B cell (primary cell): ENCODE measurements around the gene KRTAP2-2. TPM values are rescaled to one million over a fixed set of nuclear protein-coding genes. Genes with fewer than 3 reads are reported as not detected.
"Not testable (repeated sequence)": the region's sequence is repeated elsewhere in the genome, so short reads cannot be mapped to it uniquely, and the experiment has no call there.

Source experiments
- ATAC-seq: fragments of 200-7000 bp; cut with Tn5 transposase; one replicate; pipeline ENCODE4 v1.10.0; 2021; ENCODE audit warnings: low read depth, mild to moderate bottlenecking, moderate number of reproducible peaks, moderate library complexity
- CTCF ChIA-PET: fragments of 350-600 bp; sonication (Branson Sonifier 250); formaldehyde crosslinking; loops from one replicate; lab custom pipeline; 2021; ENCODE audit warnings: antibody characterized with exemption, inconsistent platforms; lab: Charles Lee
- POLR2A ChIA-PET: fragments of 350-600 bp; sonication (Branson Sonifier 250); formaldehyde crosslinking; loops from one replicate; lab custom pipeline; 2021; ENCODE audit warnings: antibody characterized with exemption; lab: Charles Lee
- DNase-seq: peaks from one replicate; pipeline ENCODE4 v3.0.0; 2013
- H2AFZ ChIP-seq: 2 replicates; pipeline ENCODE4 v1.6.1; 2012; ENCODE audit warnings: mild to moderate bottlenecking, low read depth, low read length; ENCODE audit not compliant: insufficient read depth, poor library complexity, severe bottlenecking
- H3K27ac ChIP-seq, 2 donors: 1 replicate in 1 of 2; 2 replicates in 1 of 2; pipeline ENCODE4 v1.5.1; 2012 to 2013; ENCODE audit warnings: low read length in 2 of 2, mild to moderate bottlenecking in 2 of 2, moderate library complexity in 1 of 2
- H3K27me3 ChIP-seq, 4 experiments: fragments of 200-600 bp in 1 of 4; sonication (generic) in 1 of 4; replicated peaks in 1 of 4; 1 replicate in 2 of 4; 2 replicates in 2 of 4; pipeline versions ENCODE4 v1.6.1 to v1.7.0; 2013 to 2016; ENCODE audit warnings: low read length in 3 of 4, mild to moderate bottlenecking in 2 of 4, mixed read lengths in 1 of 4, moderate library complexity in 1 of 4; ENCODE audit not compliant: insufficient read depth in 4 of 4, control insufficient read depth in 3 of 4; ENCODE audit errors: control extremely low read depth in 1 of 4
- H3K36me3 ChIP-seq, 2 experiments: replicated peaks in 1 of 2; 1 replicate in 1 of 2; 2 replicates in 1 of 2; pipeline versions ENCODE4 v1.6.1 to v1.7.1; 2013; ENCODE audit warnings: low read length in 1 of 2; ENCODE audit not compliant: insufficient read depth in 2 of 2, control insufficient read depth in 1 of 2; ENCODE audit errors: control extremely low read depth in 1 of 2, extremely low read depth in 1 of 2
- H3K4me1 ChIP-seq, 2 donors: fragments of 200-600 bp in 1 of 2; sonication (generic) in 1 of 2; 1 replicate in 1 of 2; 2 replicates in 1 of 2; pipeline versions ENCODE4 v1.5.1 to v1.6.1; 2013 to 2017; ENCODE audit warnings: low read length in 2 of 2; ENCODE audit not compliant: control insufficient read depth in 2 of 2, insufficient read depth in 2 of 2
- H3K4me2 ChIP-seq: replicated peaks from 2 replicates; pipeline ENCODE3; 2012; ENCODE audit warnings: mild to moderate bottlenecking, low read depth, low read length; ENCODE audit not compliant: poor library complexity, severe bottlenecking
- H3K4me3 ChIP-seq, 5 experiments: fragments of 200-600 bp in 1 of 5; sonication (generic) in 1 of 5; 1 replicate in 3 of 5; 2 replicates in 2 of 5; pipeline versions ENCODE4 v1.5.1 to v1.7.0; 2011 to 2016; ENCODE audit warnings: low read length in 4 of 5, mild to moderate bottlenecking in 4 of 5, low read depth in 2 of 5, control low read depth in 1 of 5, moderate library complexity in 1 of 5; ENCODE audit not compliant: insufficient read depth in 1 of 5; ENCODE audit errors: control extremely low read depth in 1 of 5, extremely low read depth in 1 of 5
- H3K79me2 ChIP-seq: fragments of 200-600 bp; sonication (generic); one replicate; pipeline ENCODE4 v1.6.0; 2016; ENCODE audit warnings: low read length; ENCODE audit not compliant: control insufficient read depth, insufficient read depth
- H3K9ac ChIP-seq: fragments of 200-600 bp; sonication (generic); 2 replicates; pipeline ENCODE4 v1.6.1; 2017; ENCODE audit warnings: mild to moderate bottlenecking, low read length, moderate library complexity
- H3K9me3 ChIP-seq, 3 donors: one replicate each; pipeline versions ENCODE4 v1.6.1 to v1.7.1; 2013; ENCODE audit warnings: low read length in 2 of 3; ENCODE audit not compliant: control insufficient read depth in 2 of 3, insufficient read depth in 1 of 3; ENCODE audit errors: control extremely low read depth in 1 of 3
- H4K20me1 ChIP-seq: 2 replicates; pipeline ENCODE4 v1.6.0; 2012; ENCODE audit warnings: mild to moderate bottlenecking, low read length; ENCODE audit not compliant: insufficient read depth, control insufficient read depth, poor library complexity, severe bottlenecking
- H3K27ac Mint-ChIP-seq: one replicate; pipeline ENCODE4 v1.8.0; 2021; ENCODE audit warnings: mixed read lengths
- H3K27me3 Mint-ChIP-seq: one replicate; pipeline ENCODE4 v1.8.0; 2021; ENCODE audit warnings: mixed read lengths
- H3K4me1 Mint-ChIP-seq: one replicate; pipeline ENCODE4 v1.8.0; 2021; ENCODE audit warnings: mixed read lengths
- H3K4me3 Mint-ChIP-seq: one replicate; pipeline ENCODE4 v1.8.0; 2021; ENCODE audit warnings: mixed read lengths
- H3K9me3 Mint-ChIP-seq: one replicate; pipeline ENCODE4 v1.8.0; 2022; ENCODE audit warnings: mixed read lengths; ENCODE audit not compliant: insufficient read depth
- CTCF ChIP-seq: fragments of 200-600 bp; IDR thresholded peaks from one replicate; pipeline ENCODE4 v1.8.0; 2022; ENCODE audit warnings: antibody characterized with exemption, mild to moderate bottlenecking
- EZH2 ChIP-seq: IDR thresholded peaks from 2 replicates; pipeline ENCODE4 v1.6.1; 2012; ENCODE audit warnings: borderline replicate concordance, low read depth, mild to moderate bottlenecking, moderate library complexity, low read length; ENCODE audit not compliant: insufficient read depth, poor library complexity, severe bottlenecking
- WGBS: methylation state at CpG from one replicate; pipeline ENCODE4 v1.1.5; 2013; ENCODE audit warnings: missing lambda C conversion rate; ENCODE audit not compliant: insufficient coverage; 5-methylcytosine and 5-hydroxymethylcytosine counted together
- intact Hi-C: fragments of 100-400 bp; cut with micrococcal nuclease; formaldehyde crosslinking; loops from one replicate; pipeline ENCODE4 v1.10.0; 2022
- polyA plus RNA-seq: library from polyadenylated mRNA; depleted of rRNA; stranded (reverse); fragments of >200 nt; gene quantifications from 2 replicates; pipeline ENCODE4 v1.2.3, GENCODE V29; 2012
- total RNA-seq, 2 donors: library from RNA; stranded (reverse); fragments of 120-200 nt in 1 of 2; gene quantifications; 1 replicate in 1 of 2; 2 replicates in 1 of 2; pipeline versions ENCODE4 v1.2.3 to v1.2.4, GENCODE V29; 2013 to 2022

KRTAP2-2 gene
- total and polyA plus RNA-seq, 2 donors (not counting 1 experiment from before 2014, with no cell fraction given) = not detected

- TF ChIP-seq EZH2 (no peak), CTCF (no peak)
- ATAC-seq = no peak
- H3K4me1 Mint-ChIP-seq = no peaks in the 10 kb centered on the region
- Histone ChIP-seq H3K79me2 (no peaks in the 10 kb centered on the region), H3K4me2 (no peak within 1 kb of the TSS), H3K9me3 (no peaks in the 10 kb centered on the region), H3K27ac (no peak within 1 kb of the TSS), H2AFZ (no peak within 1 kb of the TSS), H3K27me3 (peaks cover 0 to 6% (median 2%) of the 10 kb centered on the region in 4 experiments), H3K4me3 (no peak within 1 kb of the TSS), H3K36me3 (no peaks in the 10 kb centered on the region), H3K4me1 (no peaks in the 10 kb centered on the region), H4K20me1 (no peaks in the 10 kb centered on the region), H3K9ac (no peak within 1 kb of the TSS)
- ChIA-PET CTCF (no interaction called here), POLR2A (no interaction called here)
- intact Hi-C loops = no loop called here
- no peaks in the 10 kb centered on the region for H3K9me3 Mint-ChIP-seq
- H3K4me3 Mint-ChIP-seq = no peak within 1 kb of the TSS
- no peak for DNase-seq
- 83% methylated on average over 2 of the region's 6 CpGs for WGBS
- H3K27me3 Mint-ChIP-seq = peaks cover 19% of the 10 kb centered on the region
- H3K27ac Mint-ChIP-seq = no peak within 1 kb of the TSS
Observed at GRCh38 chr17:41065829-41066624, 11.0 kb upstream of the KRTAP2-2 start, which contains the start of gene KRTAP2-4. KRTAP2-4 (minus strand) TSS chr17:41065879; CDS start chr17:41065845, 34 bp downstream.

- H3K36me3 ChIP-seq, H3K9me3 ChIP-seq, POLR2A ChIA-PET, H3K4me1 Mint-ChIP-seq, H3K27ac ChIP-seq, H3K27me3 ChIP-seq, H3K27ac Mint-ChIP-seq, H3K4me1 ChIP-seq, DNase-seq, ATAC-seq, H3K9ac ChIP-seq, H3K79me2 ChIP-seq, CTCF ChIA-PET, H3K4me3 ChIP-seq, H3K4me2 ChIP-seq, H2AFZ ChIP-seq, intact Hi-C loops, H3K9me3 Mint-ChIP-seq, H3K4me3 Mint-ChIP-seq, H4K20me1 ChIP-seq: not testable (repeated sequence)
- 100% methylated on average over 2 of the region's 16 CpGs for WGBS
- peaks cover 28% of the 10 kb centered on the region for H3K27me3 Mint-ChIP-seq
Observed at GRCh38 chr17:41065016-41065689, 10.1 kb upstream of the KRTAP2-2 start.
